ENCODE measurements around the gene SCFD2.

Gene SCFD2

GRCh38 chr4:52824603-52825459 lies 541.0 kb downstream of the SCFD2 start:
- no peak for DNase-seq (ENCODE audit: low spot score)

GRCh38 chr4:52824270-52824602 lies 541.6 kb downstream of the SCFD2 start:
- DNase-seq (ENCODE audit: low spot score): no peak

GRCh38 chr4:52823702-52824092 lies 542.2 kb downstream of the SCFD2 start:
- DNase-seq (ENCODE audit: low spot score): no peak

Measured in hematopoietic multipotent progenitor cell treated with erythropoietin and hydrocortisone succinate and interleukin-3 and kit ligand, for 15 days (in vitro differentiated cells).